LNCaP clone FGC (cell line): ENCODE measurements around the gene CREBBP.

Experiments
- DNase-seq: peaks from one replicate; pipeline ENCODE4 v3.0.0-alpha.2; 2011; ENCODE audit warnings: low read depth
- H3K4me3 ChIP-seq: 2 replicates; pipeline ENCODE4 v1.5.1; 2011; ENCODE audit warnings: mild to moderate bottlenecking, low read depth, low read length, control low read depth
- CTCF ChIP-seq: IDR thresholded peaks from 2 replicates; pipeline ENCODE4 v1.5.1; 2012; ENCODE audit warnings: mild to moderate bottlenecking; ENCODE audit not compliant: control insufficient read depth, insufficient read depth; ENCODE audit errors: extremely low read depth

CREBBP gene

GRCh38 chr16:3874242-3874641 lies 6.3 kb downstream of the CREBBP start:
- TF ChIP-seq CTCF = no peak
- H3K4me3 ChIP-seq = no peak overlapping the region
- DNase-seq = no peak

- no peak for DNase-seq
- TF ChIP-seq CTCF = no peak
- no peak overlapping the region for H3K4me3 ChIP-seq
Measured at GRCh38 chr16:3873482-3874173, 6.9 kb downstream of the CREBBP start.

GRCh38 chr16:3872216-3872895 lies 8.2 kb downstream of the CREBBP start:
- no peak for TF ChIP-seq CTCF
- no peak for DNase-seq
- H3K4me3 ChIP-seq = no peak overlapping the region

- TF ChIP-seq CTCF = no peak
- H3K4me3 ChIP-seq = no peak overlapping the region
Measured at GRCh38 chr16:3868967-3869366, 11.5 kb downstream of the CREBBP start.

GRCh38 chr16:3868556-3868955 lies 12.0 kb downstream of the CREBBP start:
- TF ChIP-seq CTCF = no peak
- no peak for DNase-seq
- H3K4me3 ChIP-seq = no peak overlapping the region

More at GRCh38 chr16:3868967-3869366, 11.5 kb downstream of the CREBBP start:
- no peak for DNase-seq

GRCh38 chr16:3866703-3867431 lies 13.6 kb downstream of the CREBBP start:
- no peak overlapping the region for H3K4me3 ChIP-seq
- no peak for TF ChIP-seq CTCF
- no peak for DNase-seq
